Colonic mucosa (tissue), 4 donors: Measurements from ENCODE around the gene TBC1D22A. TPM values are rescaled to one million over a fixed set of nuclear protein-coding genes. Genes with fewer than 3 reads are reported as not detected.

Experiments
- DNase-seq: peaks from one replicate; pipeline ENCODE4 v3.0.0-alpha.2; 2020
- H3K27ac ChIP-seq: fragments of 200-600 bp; one replicate; pipeline ENCODE4 v1.8.0; 2021
- H3K27me3 ChIP-seq: fragments of 200-600 bp; one replicate; pipeline ENCODE4 v1.8.0; 2021
- H3K36me3 ChIP-seq: fragments of 200-600 bp; one replicate; pipeline ENCODE4 v1.8.0; 2021
- H3K4me1 ChIP-seq: fragments of 200-600 bp; one replicate; pipeline ENCODE4 v1.8.0; 2021; ENCODE audit warnings: mild to moderate bottlenecking
- H3K4me3 ChIP-seq: fragments of 200-600 bp; one replicate; pipeline ENCODE4 v1.8.0; 2021
- H3K9ac ChIP-seq, 2 donors: one replicate each; pipeline ENCODE4 v1.7.0; 2013; ENCODE audit warnings: control low read depth in 2 of 2, low read depth in 2 of 2, low read length in 2 of 2
- H3K9me3 ChIP-seq: fragments of 200-600 bp; one replicate; pipeline ENCODE4 v1.8.0; 2021
- CTCF ChIP-seq: fragments of 200-600 bp; IDR thresholded peaks from one replicate; pipeline ENCODE4 v1.8.0; 2022; ENCODE audit warnings: antibody characterized with exemption, mild to moderate bottlenecking
- intact Hi-C: fragments of 100-400 bp; cut with DNase I; formaldehyde crosslinking; loops from one replicate; pipeline ENCODE4 v1.14.1; 2022
- total RNA-seq, 2 donors: library from RNA; stranded (reverse); fragmentation: NEBNext Ultra II Directional in 1 of 2; extraction: Animal tissue kit (Norgen Biotek cat#: 25700) in 1 of 2; gene quantifications; one replicate each; pipeline ENCODE4 v1.2.1, GENCODE V29; 2021
- donor health status: healthy.
- donor health status: DM: no; HTN: no; CAD: no.
- donor health status: DM: no; HTN: no; CAD: no.

Gene TBC1D22A
- total RNA-seq, 2 donors from 2014 or later: 34.2 to 36.4 TPM

DNA sequence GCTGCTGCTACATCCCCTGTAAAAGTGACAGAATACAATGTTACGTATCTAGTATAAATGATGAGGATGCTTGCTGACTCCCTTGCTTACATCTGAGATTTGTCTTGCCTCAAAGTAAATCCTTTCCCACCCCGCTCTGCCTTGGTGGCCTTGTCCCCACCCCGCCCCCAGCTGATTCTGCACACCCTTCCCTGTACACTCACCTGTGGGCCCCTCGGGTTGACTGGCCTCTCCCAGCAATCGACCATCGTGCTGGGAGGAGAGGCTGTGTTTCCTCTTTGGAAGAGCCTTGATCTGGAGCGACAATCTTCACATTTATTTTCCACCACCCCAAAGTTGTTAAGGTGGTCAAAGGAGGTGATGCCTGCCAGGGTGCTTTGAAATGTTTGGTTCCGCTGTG is 249.4 kb downstream of the TBC1D22A start:
- intact Hi-C loops: no loop called here
- DNase-seq: no peak
- TF ChIP-seq CTCF: no peak
- no peak overlapping the region for H3K27ac ChIP-seq
- no peaks in the 10 kb centered on the region for H3K27me3 ChIP-seq
- no peak overlapping the region for H3K4me3 ChIP-seq
- peaks cover 3% of the 10 kb centered on the region for H3K4me1 ChIP-seq
- no peaks in the 10 kb centered on the region for H3K36me3 ChIP-seq
- H3K9ac ChIP-seq: no peak overlapping the region
- no peaks in the 10 kb centered on the region for H3K9me3 ChIP-seq

DNA sequence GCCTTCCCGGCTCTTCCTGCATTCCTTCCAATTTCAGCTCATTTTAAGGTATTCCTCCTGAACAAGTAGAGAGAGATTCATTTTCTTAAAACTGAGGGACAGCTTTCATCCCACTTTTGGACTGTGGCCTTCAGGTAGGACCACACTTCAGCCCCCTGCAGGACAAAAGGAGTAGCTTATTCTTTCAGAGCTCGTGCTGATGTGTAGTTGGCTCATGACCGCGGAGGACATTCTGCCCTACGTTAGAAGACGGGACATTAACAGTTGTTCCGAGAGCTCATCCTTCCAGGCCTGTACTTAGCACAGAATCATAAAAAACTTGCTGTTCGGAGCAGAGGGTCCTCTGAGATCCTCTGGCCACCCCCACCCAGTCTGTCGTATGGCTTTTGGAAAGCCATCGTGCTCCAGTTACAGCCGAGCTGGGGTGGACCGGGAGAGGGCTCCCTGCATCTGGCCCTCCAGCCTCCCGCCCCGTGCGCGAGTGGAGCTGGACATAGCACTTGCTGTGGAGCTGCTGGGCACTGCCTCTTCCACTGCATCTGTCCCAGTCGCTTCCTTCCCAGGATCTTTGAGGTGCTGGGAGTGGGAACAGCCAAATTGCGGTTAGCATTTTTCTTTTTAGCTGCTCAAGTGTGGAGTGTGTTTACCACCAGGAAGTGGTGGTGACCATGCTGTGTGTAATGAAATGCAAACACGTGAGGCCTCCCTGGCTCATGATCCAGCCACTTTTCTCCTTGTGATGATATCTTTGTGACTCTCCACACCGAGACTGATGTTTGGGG is 250.3 kb downstream of the TBC1D22A start:
- H3K4me3 ChIP-seq: no peak overlapping the region
- H3K27me3 ChIP-seq: no peaks in the 10 kb centered on the region
- no peaks in the 10 kb centered on the region for H3K36me3 ChIP-seq
- no peak for TF ChIP-seq CTCF
- no peak overlapping the region for H3K9ac ChIP-seq
- no peak for DNase-seq
- H3K4me1 ChIP-seq: peaks cover 3% of the 10 kb centered on the region
- intact Hi-C loops: no loop called here
- no peak overlapping the region for H3K27ac ChIP-seq
- no peaks in the 10 kb centered on the region for H3K9me3 ChIP-seq

- DNase-seq: no peak
- intact Hi-C loops: no loop called here
- H3K9ac ChIP-seq: no peak overlapping the region
Measured at GRCh38 chr22:47013861-47014635, 251.6 kb downstream of the TBC1D22A start.

GRCh38 chr22:47014636-47015345 is 252.3 kb downstream of the TBC1D22A start:
- Histone ChIP-seq H3K9me3 (no peaks in the 10 kb centered on the region), H3K27me3 (no peaks in the 10 kb centered on the region), H3K4me3 (no peak overlapping the region), H3K36me3 (no peaks in the 10 kb centered on the region), H3K27ac (no peak overlapping the region), H3K9ac (no peak overlapping the region), H3K4me1 (peaks cover 3% of the 10 kb centered on the region)
- no peak for DNase-seq
- intact Hi-C loops: no loop called here
- no peak for TF ChIP-seq CTCF

More at GRCh38 chr22:47013861-47014635, 251.6 kb downstream of the TBC1D22A start:
- Histone ChIP-seq H3K4me3 (no peak overlapping the region), H3K36me3 (no peaks in the 10 kb centered on the region), H3K9me3 (no peaks in the 10 kb centered on the region), H3K27ac (no peak overlapping the region), H3K4me1 (peaks cover 3% of the 10 kb centered on the region), H3K27me3 (no peaks in the 10 kb centered on the region)
- TF ChIP-seq CTCF: no peak

DNA sequence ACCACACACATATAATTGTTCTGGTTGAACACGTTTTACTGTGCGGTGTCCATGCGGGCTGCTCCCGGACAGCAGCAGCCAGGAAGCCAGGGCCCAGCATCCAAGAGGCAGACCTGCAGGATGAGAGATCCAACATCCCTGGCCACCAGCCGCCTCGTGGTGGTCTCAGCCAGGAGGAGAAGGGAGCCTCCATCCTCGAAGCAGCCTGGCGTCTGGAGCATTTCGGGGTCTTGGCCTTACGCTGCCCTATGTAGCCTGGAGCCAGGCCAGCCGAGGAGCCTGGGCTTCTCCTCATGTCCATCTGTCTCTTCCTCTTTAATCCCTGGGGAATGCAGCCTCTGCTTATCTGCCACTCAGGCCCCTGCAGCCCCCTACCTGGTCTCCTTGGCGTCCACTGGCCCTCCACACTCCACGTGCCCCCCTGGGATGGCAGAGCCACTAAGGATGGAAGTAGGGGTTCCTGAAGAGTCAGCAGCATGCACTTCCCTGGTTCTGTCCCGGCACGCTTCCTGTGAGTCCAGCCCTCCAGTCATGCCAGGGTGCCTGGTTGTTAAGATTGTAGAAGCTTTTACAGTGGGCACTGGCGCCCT is 253.2 kb downstream of the TBC1D22A start:
- Histone ChIP-seq H3K4me3 (no peak overlapping the region), H3K27ac (no peak overlapping the region), H3K27me3 (no peaks in the 10 kb centered on the region), H3K9me3 (no peaks in the 10 kb centered on the region), H3K36me3 (no peaks in the 10 kb centered on the region), H3K9ac (no peak overlapping the region), H3K4me1 (no peaks in the 10 kb centered on the region)
- no peak for DNase-seq
- intact Hi-C loops: no loop called here
- no peak for TF ChIP-seq CTCF
